HL-60/S4 treated with phorbol 12-myristate 13-acetate at 8.2 ng/mL for 4 days and 3 days (cell line): ENCODE results near the gene TMEFF2.

Source experiments
- in situ Hi-C: fragments of 300-500 bp; cut with MboI; formaldehyde crosslinking; loops from 2 replicates; pipeline ENCODE4 v1.15.0; 2022; ENCODE audit warnings: low sequenced_read_pairs

The TMEFF2 gene

DNA sequence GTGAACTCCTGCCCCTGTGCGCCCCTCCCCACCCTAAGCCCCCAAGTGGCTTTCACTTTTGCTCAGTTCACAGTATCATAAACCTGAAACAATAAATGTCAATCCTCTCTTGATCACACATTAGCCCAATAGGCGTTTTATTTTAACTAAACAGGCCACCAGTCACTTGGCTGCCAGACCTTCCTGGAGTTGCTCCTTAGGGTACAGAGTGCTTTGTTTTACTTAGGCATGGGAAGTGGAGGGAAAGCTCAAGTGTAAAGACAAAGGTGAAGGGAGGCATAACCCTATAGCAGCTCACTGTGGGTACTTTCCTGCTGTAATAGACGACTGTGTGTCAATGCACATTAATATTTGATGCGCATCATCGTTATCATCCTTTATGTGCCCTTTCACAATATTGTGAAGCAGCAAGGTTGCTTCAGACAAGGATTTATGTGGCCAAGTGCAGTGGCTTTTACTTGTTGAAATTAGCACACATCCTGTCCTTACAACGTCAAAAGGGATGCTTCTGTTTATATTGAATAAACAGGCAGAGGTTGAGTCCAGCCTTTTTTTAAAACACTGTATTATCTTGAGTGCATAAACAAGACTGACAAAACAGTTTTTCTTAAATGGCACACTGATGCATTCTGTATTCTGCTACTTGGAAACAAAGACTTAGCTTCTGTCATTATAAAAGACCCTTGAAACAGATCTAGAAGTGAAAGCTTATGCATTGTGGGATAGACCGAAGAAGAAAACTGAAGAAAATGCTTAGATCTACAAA lies 168.5 kb downstream of the TMEFF2 start:
- in situ Hi-C loops: no loop called here

DNA sequence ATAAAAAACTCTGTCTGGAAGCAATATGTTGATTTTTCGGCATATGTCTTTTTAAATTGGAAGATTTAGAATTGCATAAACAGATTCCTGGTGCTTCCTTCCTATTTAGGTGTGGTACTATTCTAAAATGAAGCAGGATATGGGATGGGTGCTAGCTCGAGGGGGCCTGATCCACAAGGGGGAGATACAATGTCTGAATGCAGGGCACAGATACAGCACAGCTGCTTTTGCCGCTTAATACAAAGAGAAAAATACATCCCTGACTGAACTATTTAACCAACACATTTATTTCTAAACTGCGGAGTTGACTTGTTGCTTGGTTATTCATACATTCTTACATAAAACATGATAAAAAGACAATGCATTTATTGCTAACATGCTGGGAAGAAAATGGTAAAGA lies 169.1 kb downstream of the TMEFF2 start:
- in situ Hi-C loops: no loop called here

DNA sequence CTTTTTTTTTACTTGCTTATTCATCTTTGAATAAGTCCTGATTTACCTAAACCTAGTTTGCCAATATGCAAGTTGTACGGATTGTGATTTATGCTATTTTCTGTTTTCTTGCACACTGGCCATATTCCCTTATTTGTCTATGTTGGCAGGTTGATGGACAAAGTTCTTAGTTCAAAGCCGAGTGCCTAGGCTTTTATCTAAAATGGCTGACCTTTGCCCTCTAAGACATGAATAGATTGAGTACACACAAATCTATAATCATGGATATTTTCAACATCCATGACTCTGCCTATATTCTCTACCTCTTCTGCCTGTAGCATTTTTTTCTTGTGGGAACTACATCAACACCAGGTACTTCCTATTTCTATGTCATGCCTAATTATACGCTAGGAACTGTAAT lies 171.7 kb downstream of the TMEFF2 start:
- in situ Hi-C loops: no loop called here

DNA sequence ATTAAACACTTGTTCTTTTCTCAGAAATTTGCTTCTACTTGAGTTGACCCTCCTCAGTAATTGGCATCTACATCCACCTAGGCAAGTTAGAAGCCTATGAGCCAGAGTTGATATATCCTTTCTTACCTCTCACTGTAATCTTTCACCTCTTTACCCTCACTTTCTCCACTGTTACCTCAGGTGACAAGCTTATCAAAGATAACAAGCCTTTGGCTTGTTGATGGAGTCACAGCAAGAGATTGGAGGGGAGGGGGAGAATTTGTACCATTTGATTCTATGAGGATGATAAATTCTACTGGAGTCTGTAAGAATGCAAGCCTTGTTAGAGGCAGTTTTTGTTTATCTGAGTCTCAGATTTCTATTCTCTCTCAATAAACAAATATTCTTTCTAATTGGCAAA lies 176.9 kb downstream of the TMEFF2 start:
- in situ Hi-C loops: no loop called here

GRCh38 chr2:192016265-192016664 lies 178.5 kb downstream of the TMEFF2 start:
- in situ Hi-C loops: no loop called here

DNA sequence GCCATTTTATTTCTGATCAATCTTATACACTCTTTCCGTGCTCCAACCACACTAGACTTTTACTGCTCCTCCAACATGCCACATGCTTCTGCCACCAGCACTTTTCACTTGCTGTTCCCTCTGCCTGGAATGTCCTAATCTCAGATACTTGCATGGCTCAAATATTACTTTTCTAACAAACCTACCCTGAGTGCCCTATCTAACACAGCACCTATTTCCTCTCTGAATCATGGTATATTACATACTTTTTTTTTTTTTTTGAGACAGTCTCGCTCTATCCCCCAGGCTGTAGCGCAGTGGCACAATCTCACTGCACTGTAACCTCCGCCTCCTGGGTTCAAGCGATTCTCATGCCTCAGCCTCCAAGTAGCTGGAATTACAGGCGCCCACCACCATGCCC lies 181.5 kb downstream of the TMEFF2 start:
- in situ Hi-C loops: no loop called here

DNA sequence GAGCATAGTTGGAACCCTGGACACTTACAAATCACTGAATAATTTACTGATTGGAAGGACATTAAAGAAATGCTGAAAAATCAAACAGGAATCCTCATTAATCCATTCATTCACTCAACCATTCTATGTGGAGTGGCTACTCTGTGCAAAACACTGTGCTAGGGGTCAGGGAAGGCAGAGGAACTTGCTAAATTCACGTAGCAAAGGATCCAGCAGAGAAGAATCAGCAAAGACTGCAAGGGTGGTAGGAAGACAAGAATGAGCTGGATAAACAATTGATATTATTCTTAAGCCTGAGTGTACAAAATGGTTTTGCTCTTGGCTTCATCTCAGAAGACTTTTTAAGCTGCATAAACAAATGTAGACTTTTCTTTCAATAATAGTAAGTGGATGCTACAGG lies 183.5 kb downstream of the TMEFF2 start:
- in situ Hi-C loops: no loop called here

- in situ Hi-C loops: no loop called here
Measured at GRCh38 chr2:192010073-192010472, 184.7 kb downstream of the TMEFF2 start.

DNA sequence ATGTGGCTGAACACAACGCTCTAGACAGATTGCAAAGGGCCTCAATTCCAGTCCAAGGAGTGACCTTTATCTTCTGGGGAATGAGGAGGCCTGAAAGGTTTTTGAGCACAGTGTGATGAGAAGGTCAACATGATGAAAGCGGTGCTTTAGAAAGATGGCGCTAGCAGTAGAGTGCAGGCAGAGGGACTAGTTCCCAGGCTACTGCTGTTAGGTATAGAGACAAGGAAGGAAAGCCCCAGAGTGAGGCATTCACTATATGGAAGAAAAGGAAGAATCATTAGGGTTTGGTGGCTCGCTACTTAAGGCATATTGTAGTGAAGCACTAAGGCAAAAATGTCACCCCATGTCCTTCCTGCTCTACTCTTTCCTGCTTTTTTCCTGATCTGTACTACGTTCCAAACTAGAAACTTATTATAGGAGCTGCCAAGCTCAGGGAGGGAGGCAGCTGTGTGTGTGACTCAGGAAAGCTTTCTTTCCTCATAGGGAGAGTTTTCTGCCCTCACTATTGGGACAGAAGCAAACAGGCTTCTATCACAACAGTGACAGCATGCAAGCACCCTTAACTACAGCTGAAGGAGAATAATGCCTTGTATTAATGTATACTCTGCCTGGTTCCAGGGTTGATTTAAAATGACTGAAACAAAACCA lies 187.0 kb downstream of the TMEFF2 start:
- in situ Hi-C loops: no loop called here

GRCh38 chr2:192005211-192005610 lies 189.5 kb downstream of the TMEFF2 start:
- in situ Hi-C loops: no loop called here

DNA sequence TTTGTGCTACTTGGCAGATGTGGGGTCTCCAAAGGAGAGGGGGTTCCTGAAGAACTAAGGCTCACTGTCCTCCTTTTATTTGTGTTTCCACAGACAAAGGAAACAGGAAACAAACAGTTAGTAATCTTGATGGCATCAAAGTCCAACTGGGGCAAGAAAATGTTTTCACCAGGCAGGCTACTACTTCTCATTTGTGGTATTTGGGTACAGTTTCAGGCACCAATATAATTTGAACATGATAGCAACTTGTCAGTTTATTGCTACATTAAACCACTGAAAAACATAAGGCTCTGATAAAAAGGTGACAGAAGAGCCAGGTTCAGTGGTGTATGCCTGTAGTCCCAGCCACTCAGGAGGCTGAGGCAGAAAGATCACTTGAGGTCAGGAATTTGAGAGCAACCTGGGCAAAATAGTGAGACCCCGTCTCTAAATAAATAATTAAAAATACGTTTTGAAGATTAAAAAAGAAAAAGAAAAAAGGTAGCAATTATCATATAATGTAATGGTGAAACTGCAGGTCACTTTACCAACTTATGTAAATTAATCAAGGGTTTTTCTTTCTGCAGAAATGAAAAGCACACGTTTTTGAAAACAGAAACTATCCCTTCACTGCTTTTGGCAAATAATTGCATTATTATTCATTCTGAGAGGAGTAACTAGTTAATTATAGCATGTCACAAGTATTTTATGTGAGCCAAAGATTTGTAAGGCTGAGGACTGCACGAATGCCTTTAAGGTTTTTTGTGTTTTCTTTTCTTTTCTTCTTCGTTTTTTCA lies 190.4 kb downstream of the TMEFF2 start:
- in situ Hi-C loops: no loop called here

DNA sequence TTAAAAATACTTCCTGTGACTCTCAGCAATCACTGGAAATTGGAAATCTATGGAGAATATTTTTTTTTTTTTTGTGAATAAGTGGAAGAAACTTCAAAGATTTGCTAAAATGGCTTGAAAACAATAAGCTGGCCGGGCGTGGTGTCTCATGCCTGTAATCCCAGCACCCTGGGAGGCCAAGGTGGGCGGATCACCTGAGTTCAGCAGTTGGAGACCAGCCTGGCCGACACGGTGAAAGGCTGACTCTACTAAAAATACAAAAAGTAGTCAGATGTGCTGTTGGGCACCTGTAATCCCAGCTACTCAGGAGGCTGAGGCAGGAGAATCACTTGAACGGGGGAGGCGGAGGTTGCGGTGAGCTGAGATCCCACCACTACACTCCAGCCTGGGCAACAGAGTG lies 192.3 kb downstream of the TMEFF2 start:
- in situ Hi-C loops: no loop called here

DNA sequence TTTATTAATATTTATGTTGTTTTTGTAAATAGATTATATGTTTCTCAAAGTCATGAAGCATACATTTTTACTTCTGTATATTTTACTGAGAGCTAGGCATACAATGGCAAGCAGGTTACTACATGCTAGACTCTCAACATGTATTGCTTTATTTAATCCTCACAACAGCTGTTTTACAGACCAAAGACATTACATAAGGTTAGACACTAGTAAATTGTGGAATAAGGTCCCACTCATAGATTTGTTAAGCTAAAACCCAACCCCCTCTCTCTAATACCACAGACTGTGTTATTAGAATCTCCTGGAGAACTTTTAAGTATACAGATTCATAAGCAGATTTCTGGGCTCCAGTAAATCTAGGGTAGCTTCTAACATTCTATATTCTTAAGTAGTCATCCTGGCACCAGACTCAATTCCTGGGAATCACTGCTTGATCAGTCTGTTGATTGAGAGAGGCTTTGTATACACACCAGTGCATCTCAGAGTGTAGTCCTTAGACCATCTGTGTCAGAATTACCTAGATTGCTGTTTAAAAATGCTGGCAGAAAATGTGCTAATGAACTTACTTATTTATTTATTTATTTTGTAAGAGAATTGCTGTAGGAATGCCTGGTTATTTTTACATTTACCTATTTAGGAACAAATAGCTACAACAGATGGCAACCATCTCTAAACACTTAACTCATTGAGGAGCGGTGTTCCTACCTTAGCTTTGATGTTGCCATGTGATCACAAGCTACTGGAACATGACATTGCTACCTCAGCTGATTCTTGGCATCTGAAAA lies 194.3 kb downstream of the TMEFF2 start:
- in situ Hi-C loops: no loop called here

DNA sequence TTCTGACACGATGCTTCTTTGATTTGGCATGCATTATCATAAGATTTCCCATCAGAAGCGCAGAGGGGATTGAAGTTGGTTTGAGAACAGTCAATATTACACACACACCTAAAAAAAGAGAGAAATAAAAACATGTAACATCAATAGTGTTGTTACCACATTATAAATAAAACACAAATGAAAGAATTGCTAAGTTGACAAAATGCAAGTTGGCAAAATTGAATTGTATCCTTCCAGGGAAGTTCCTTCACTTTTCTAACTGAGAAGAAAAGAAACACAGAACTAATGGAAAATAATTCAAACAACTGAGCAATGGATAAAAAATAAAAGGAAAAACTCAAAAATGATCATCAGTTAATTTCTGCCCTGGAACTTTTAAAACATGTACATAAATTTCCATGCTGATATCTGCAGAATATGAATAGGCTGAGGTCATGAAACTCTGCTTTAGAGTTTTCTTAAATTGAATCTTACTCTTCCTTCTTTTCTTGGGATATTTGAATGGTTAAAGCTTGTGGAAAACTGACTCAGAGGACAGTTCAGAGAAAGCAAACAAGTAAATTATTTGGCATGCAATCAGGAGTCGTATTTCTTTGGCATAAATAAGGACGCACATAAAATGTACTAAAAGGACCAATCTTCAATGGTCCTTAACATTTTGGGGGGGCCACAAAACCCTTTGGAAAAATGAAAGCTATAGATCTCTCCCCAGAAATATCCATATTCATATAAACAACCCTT lies 195.5 kb downstream of the TMEFF2 start:
- in situ Hi-C loops: no loop called here

DNA sequence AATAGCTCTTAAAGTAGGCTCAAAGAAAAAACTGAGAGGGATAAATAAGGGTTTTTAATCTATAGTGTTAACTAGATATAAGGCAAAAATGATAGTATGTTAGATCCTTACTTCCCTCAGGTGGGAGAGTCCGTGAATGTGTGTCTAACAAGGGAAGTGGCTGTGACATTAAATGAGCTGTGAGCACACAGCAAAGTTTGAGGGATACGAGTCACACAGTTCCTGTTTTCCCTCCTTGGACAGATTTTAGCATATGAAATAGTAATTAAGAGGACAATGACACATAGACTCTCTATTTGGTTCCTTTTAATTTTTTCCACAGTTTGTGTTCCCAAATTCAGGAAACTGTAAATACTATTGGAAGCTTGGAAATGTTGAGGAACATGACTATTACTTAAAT lies 199.4 kb downstream of the TMEFF2 start:
- in situ Hi-C loops: no loop called here

GRCh38 chr2:191994749-191995148 lies 200.0 kb downstream of the TMEFF2 start:
- in situ Hi-C loops: no loop called here

- in situ Hi-C loops: no loop called here
Measured at GRCh38 chr2:191991442-191991841, 203.3 kb downstream of the TMEFF2 start.

DNA sequence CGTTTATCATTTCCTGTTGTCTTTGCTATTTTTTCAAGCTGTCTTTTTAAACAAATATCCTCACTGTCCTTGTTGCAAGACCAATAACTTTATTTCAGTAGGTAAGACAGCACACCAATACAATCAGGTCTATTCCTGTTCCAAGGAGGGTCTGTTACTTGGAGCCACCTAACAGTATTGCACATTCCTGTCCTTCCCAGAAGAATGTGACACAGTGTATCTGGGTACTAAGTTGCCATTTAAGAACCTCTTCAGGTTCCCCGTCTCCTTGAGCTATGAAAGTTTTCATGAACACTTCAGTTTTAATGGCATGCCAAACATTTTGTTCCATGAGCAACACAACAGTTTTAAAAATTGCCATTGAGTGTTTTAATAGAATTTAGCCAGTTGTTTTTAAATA lies 209.0 kb downstream of the TMEFF2 start:
- in situ Hi-C loops: no loop called here

- in situ Hi-C loops: no loop called here
Measured at GRCh38 chr2:191983591-191983990, 211.1 kb downstream of the TMEFF2 start.

GRCh38 chr2:191983186-191983585 lies 211.5 kb downstream of the TMEFF2 start:
- in situ Hi-C loops: no loop called here
